Stimulated activated effector memory CD8-positive, alpha-beta T cell treated with anti-CD3 and anti-CD28 coated beads, Interleukin-12 subunit alpha, Interleukin-12 subunit beta, amount 100 ng/mL, for 72 hours (primary cell): Measurements from ENCODE around the gene KHK.
A peak's percentile ranks its signal among the peaks of the same experiment; 100 is the strongest.

ENCODE experiments used
- ATAC-seq: fragments of 150-1000 bp; cut with Tn5 transposase; 2 replicates; pipeline ENCODE4 v1.10.0; 2021
- DNase-seq, 2 donors: peaks; one replicate each; pipeline ENCODE4 v3.0.0; 2021 to 2022; ENCODE audit warnings: low spot score in 2 of 2
- H3K27ac Mint-ChIP-seq: one replicate; pipeline ENCODE4 v1.8.0; 2022; ENCODE audit warnings: mild to moderate bottlenecking, mixed read lengths
- H3K36me3 Mint-ChIP-seq: one replicate; pipeline ENCODE4 v1.8.0; 2022; ENCODE audit warnings: mild to moderate bottlenecking, mixed read lengths
- H3K4me1 Mint-ChIP-seq: one replicate; pipeline ENCODE4 v1.8.0; 2022; ENCODE audit warnings: mixed read lengths
- H3K4me3 Mint-ChIP-seq: one replicate; pipeline ENCODE4 v1.8.0; 2022; ENCODE audit warnings: mild to moderate bottlenecking, mixed read lengths
- H3K9me3 Mint-ChIP-seq: one replicate; pipeline ENCODE4 v1.8.0; 2022; ENCODE audit warnings: mixed read lengths

KHK gene

GRCh38 chr2:27051902-27052645, 34.5 kb upstream of the KHK start:
- H3K9me3 Mint-ChIP-seq, result no peaks in the 10 kb centered on the region
- H3K36me3 Mint-ChIP-seq, result peaks cover 53% of the 10 kb centered on the region
- DNase-seq (no peak), ATAC-seq (no peak)
- peaks cover 34% of the 10 kb centered on the region for H3K4me1 Mint-ChIP-seq
- peak overlapping the region; percentile 100 for H3K27ac Mint-ChIP-seq
- peak overlapping the region; percentile 93 for H3K4me3 Mint-ChIP-seq

DNA sequence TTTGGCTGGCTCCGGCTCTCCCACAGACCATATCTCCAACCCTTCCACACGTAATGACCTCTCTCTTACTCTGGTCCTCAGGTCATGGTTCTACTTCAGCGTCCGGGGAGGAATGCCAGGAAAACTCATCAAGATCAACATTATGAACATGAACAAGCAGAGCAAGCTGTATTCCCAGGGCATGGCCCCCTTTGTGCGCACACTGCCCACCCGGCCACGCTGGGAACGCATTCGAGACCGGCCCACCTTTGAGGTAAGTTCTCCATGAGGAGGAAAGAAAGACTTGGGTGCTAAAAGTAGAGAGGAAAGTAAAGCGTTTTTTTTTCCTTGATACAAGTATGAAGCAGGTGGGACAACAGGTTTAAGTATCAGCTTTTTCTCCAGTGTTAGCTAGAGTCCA, 33.3 kb upstream of the KHK start:
- peaks cover 63% of the 10 kb centered on the region for H3K36me3 Mint-ChIP-seq
- peaks cover 29% of the 10 kb centered on the region for H3K4me1 Mint-ChIP-seq
- no peak for ATAC-seq
- peak overlapping the region; percentile 50 for H3K27ac Mint-ChIP-seq
- no peaks in the 10 kb centered on the region for H3K9me3 Mint-ChIP-seq
- H3K4me3 Mint-ChIP-seq, result peak overlapping the region; percentile 22
- no peak for DNase-seq

DNA sequence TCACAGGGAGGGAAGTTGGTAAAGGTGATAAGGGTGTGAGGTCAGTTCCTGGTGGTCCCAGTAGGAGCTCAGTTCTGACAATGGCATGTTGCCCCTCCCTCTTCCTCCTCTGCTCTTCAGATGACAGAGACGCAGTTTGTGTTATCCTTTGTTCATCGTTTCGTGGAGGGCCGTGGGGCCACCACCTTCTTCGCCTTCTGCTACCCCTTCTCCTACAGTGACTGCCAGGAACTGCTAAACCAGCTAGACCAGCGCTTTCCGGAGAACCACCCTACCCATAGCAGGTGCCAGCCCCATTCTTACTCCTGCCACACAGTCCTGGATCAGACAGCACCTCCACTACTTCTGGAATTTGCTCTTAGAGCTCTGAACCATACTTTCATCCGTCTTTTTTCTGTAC, 32.8 kb upstream of the KHK start:
- DNase-seq (no peak), ATAC-seq (no peak)
- Mint-ChIP-seq H3K4me3 (no peak overlapping the region), H3K27ac (peak overlapping the region; percentile 15), H3K36me3 (peaks cover 65% of the 10 kb centered on the region), H3K9me3 (no peaks in the 10 kb centered on the region), H3K4me1 (peaks cover 29% of the 10 kb centered on the region)

DNA sequence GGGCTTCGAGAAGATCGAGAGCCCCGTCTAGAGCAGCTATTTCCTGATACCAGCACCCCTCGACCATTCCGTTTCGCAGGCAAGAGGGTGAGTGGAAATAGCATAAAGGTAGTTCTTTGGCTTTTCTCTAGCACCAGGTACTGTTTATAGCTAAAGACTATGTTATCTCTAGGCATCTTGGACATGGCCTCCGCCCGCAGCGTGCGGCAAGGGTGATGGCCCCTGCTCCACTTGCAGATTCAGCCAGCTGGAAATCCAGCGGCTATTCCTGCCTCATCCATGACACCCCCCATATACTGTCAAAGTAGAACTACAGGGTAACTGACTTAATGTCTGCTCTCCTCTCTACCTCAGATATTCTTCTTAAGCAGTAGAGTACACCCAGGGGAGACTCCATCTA, 31.9 kb upstream of the KHK start:
- no peak overlapping the region for H3K4me3 Mint-ChIP-seq
- H3K9me3 Mint-ChIP-seq, result no peaks in the 10 kb centered on the region
- no peak for DNase-seq
- H3K4me1 Mint-ChIP-seq, result peaks cover 24% of the 10 kb centered on the region
- peaks cover 74% of the 10 kb centered on the region for H3K36me3 Mint-ChIP-seq
- no peak for ATAC-seq
- H3K27ac Mint-ChIP-seq, result peak overlapping the region; percentile 67

DNA sequence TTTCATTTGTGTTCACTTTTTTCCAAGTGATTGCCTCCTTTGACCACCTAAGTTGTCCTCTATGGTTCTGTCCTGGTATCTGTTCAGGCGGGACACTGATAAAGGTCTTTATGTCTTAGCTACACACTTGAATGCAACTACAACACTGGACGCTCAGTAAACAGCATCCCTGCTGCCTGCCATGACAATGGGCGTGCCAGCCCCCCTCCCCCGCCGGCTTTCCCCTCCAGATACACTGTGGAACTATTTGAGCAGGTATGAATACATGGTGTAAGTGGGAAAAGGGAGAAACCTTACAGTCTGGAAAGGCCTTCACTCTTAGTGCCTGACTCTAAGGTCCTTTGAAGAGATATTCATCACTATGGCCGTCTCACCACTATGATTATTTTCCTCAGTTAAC, 29.4 kb upstream of the KHK start:
- Mint-ChIP-seq H3K4me3 (no peak overlapping the region), H3K27ac (no peak overlapping the region), H3K9me3 (no peaks in the 10 kb centered on the region), H3K4me1 (peaks cover 4% of the 10 kb centered on the region), H3K36me3 (peaks cover 72% of the 10 kb centered on the region)
- no peak for DNase-seq
- ATAC-seq, result no peak

DNA sequence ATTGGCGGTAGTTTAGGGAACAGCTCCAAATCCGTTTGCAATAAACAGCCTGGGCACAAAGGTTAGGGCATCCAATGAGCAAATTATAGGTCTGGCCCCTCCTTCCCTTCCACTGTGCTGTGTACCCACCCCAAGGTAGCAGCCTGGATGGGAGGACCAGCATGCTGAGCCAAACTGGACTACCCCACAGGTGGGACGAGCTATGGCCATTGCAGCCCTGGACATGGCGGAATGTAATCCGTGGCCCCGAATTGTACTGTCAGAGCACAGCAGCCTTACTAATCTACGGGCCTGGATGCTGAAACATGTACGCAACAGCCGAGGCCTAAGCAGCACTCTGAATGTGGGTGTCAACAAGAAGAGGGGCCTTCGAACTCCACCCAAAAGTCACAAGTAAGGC, 28.4 kb upstream of the KHK start:
- no peak overlapping the region for H3K4me3 Mint-ChIP-seq
- H3K4me1 Mint-ChIP-seq, result no peaks in the 10 kb centered on the region
- no peak for ATAC-seq
- no peak for DNase-seq
- H3K36me3 Mint-ChIP-seq, result peaks cover 79% of the 10 kb centered on the region
- H3K27ac Mint-ChIP-seq, result peak overlapping the region; percentile 37
- no peaks in the 10 kb centered on the region for H3K9me3 Mint-ChIP-seq

- H3K27ac Mint-ChIP-seq, result peak overlapping the region; percentile 37
These were observed 27.3 kb upstream of the KHK start for GRCh38 chr2:27059141-27059820.

DNA sequence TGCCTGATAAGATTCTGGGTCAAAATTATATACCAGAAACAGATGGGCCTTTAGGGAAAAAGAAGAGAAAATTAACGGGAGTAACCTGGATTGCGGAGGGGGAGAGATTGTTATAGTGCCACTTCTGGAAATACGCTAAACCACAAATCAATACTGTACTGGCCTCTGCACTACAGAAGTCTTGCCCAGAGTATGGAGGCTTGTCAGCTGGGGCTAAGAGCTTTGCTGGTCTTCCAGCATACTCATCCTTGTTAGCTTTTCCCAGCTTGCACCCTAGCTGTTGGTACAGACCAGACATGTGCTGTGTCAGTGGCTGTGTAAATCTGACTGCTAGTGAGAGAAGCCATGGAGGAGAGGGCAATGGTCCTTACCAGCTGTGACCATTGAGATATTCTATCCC, 26.2 kb upstream of the KHK start:
- Mint-ChIP-seq H3K36me3 (peaks cover 89% of the 10 kb centered on the region), H3K27ac (peak overlapping the region; percentile 12), H3K4me1 (no peaks in the 10 kb centered on the region), H3K9me3 (no peaks in the 10 kb centered on the region), H3K4me3 (no peak overlapping the region)
- ATAC-seq (no peak), DNase-seq (no peak)

More at GRCh38 chr2:27059141-27059820, 27.3 kb upstream of the KHK start:
- Mint-ChIP-seq H3K36me3 (peaks cover 86% of the 10 kb centered on the region), H3K4me1 (no peaks in the 10 kb centered on the region), H3K4me3 (no peak overlapping the region), H3K9me3 (no peaks in the 10 kb centered on the region)
- DNase-seq, result no peak
- ATAC-seq, result no peak

DNA sequence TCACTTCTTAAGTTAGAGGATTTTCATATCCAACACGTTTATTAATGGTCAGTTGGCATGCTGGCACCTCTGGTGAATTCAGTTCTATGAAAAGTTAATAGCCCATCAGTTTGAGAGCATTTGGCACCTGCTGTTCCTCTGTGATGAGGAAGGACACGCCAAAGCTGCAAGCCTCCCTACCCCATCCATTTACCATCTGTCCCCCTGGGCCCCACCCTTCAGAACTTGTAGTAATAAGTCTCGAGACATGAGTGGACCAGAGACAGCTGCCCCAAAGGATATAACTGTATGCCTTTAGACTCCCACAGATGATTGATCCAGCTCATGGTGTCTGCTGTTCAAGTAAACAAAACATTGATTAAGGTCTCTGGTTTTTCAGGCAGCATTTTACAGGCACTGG, 21.4 kb upstream of the KHK start:
- no peak for DNase-seq
- no peak for ATAC-seq
- Mint-ChIP-seq H3K9me3 (no peaks in the 10 kb centered on the region), H3K27ac (no peak overlapping the region), H3K4me3 (no peak overlapping the region), H3K36me3 (peaks cover 98% of the 10 kb centered on the region), H3K4me1 (peaks cover 36% of the 10 kb centered on the region)

GRCh38 chr2:27067385-27067784, 19.2 kb upstream of the KHK start:
- peaks cover 81% of the 10 kb centered on the region for H3K36me3 Mint-ChIP-seq
- ATAC-seq, result no peak
- H3K4me3 Mint-ChIP-seq, result no peak overlapping the region
- no peak for DNase-seq
- peaks cover 51% of the 10 kb centered on the region for H3K4me1 Mint-ChIP-seq
- H3K9me3 Mint-ChIP-seq, result no peaks in the 10 kb centered on the region
- peak overlapping the region; percentile 94 for H3K27ac Mint-ChIP-seq

GRCh38 chr2:27069436-27069835, 17.1 kb upstream of the KHK start:
- Mint-ChIP-seq H3K36me3 (peaks cover 62% of the 10 kb centered on the region), H3K9me3 (no peaks in the 10 kb centered on the region), H3K4me1 (peaks cover 67% of the 10 kb centered on the region), H3K27ac (peak overlapping the region; percentile 94), H3K4me3 (peak overlapping the region; percentile 92)
- DNase-seq (no peak), ATAC-seq (no peak)

DNA sequence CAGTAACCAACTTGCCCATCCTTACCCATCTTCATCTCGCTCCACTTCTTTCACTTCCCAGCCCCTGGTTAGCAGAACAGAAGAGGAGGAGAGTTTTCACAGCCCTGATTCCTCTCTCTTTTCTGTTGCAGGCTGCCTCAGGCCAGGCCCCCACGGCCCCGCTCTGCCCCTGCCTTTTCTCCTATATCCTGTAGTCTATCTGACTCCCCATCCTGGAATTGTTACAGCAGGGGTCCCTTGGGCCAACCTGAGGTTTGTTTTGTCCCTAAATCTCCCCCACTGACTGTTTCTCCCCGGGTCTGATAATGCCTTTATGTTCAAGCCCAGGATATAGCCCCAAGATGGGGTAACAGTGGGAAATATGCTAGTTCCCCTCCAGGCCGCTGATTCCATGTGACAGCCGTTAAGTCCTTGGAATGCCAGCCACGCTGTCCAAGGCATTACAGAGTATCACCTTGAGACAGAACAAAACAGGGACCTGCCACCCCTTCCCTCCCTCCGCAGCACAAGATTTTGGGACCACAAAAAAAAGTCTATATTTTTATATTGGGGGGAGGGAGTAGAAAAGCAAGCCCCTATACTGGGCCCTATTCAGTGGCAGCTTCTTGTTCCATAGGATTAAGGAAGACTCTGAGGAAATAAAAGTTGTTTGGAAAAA, 16.5 kb upstream of the KHK start:
- DNase-seq (no peak), ATAC-seq (no peak)
- Mint-ChIP-seq H3K4me1 (peaks cover 73% of the 10 kb centered on the region), H3K36me3 (peaks cover 56% of the 10 kb centered on the region), H3K4me3 (peak overlapping the region; percentile 92), H3K9me3 (no peaks in the 10 kb centered on the region), H3K27ac (peak overlapping the region; percentile 94)

DNA sequence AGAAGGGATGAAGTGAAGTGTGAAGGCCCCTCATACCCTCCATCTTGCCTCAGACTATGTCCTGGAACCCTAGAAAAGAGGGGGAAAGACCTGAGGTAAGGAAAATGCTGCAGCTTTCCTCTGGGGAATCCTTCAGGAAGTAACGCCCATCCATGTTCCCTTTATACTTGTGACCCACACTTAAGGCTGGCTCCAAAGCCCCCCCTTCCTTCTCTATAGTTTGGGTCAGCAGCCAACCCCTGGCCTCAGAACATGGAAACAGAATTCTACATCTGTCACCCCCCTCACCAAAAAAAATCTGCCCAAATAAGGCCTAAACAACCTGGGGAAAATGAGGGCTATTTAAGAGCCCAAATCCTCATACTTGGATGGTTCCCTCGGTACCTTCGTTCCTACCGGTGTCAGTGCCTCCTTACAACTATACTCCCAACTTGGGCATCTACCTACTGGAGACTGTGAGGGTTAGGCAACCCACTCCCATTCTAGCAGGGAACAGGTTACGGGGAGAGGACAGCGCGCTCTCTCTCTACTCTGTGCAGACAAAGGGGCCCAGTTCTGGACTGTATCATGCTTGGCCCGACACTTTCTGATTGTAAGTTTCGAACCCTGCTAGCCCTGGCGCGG, 15.8 kb upstream of the KHK start:
- no peak for ATAC-seq
- Mint-ChIP-seq H3K9me3 (no peaks in the 10 kb centered on the region), H3K4me3 (peak overlapping the region; percentile 92), H3K36me3 (peaks cover 49% of the 10 kb centered on the region), H3K4me1 (peaks cover 78% of the 10 kb centered on the region), H3K27ac (peak overlapping the region; percentile 94)
- DNase-seq, result no peak

- H3K27ac Mint-ChIP-seq, result peak within 1 kb of the TSS; percentile 94
- H3K4me1 Mint-ChIP-seq, result peaks cover 79% of the 10 kb centered on the region
- H3K36me3 Mint-ChIP-seq, result peaks cover 42% of the 10 kb centered on the region
- peak; percentile 95 for ATAC-seq
- H3K9me3 Mint-ChIP-seq, result no peaks in the 10 kb centered on the region
- DNase-seq, result peak; percentile 90 to 94
- H3K4me3 Mint-ChIP-seq, result peak within 1 kb of the TSS; percentile 92
These were observed 15.1 kb upstream of the KHK start, which contains the start of gene OST4 for GRCh38 chr2:27071277-27071989. TSS of gene OST4 (minus strand) at chr2:27071654.
